Peyer's patch (tissue), 4 donors: ENCODE measurements around the gene ATP11B. TPM values are rescaled to one million over a fixed set of nuclear protein-coding genes. Genes with fewer than 3 reads are reported as not detected.

Experiments
- DNase-seq, 3 donors: peaks; one replicate each; pipeline ENCODE4 v3.0.0-alpha.2; 2017 to 2019
- H3K27ac ChIP-seq, 4 donors: fragments of 200-600 bp; sonication (generic); one replicate each; pipeline ENCODE4 v1.5.1; 2016 to 2019
- H3K27me3 ChIP-seq, 2 donors: fragments of 200-600 bp; sonication (generic); one replicate each; pipeline ENCODE4 v1.5.1; 2019
- H3K36me3 ChIP-seq, 3 donors: fragments of 200-600 bp; sonication (generic); one replicate each; pipeline ENCODE4 v1.5.1; 2016 to 2019
- H3K4me1 ChIP-seq, 4 donors: fragments of 200-600 bp; sonication (generic); one replicate each; pipeline ENCODE4 v1.5.1; 2016 to 2019
- H3K4me3 ChIP-seq, 4 donors: fragments of 200-600 bp; sonication (generic); 1 replicate in 3 of 4; 2 replicates in 1 of 4; pipeline ENCODE4 v1.5.1; 2016 to 2019; ENCODE audit warnings: mild to moderate bottlenecking in 1 of 4
- H3K9me3 ChIP-seq, 4 donors: fragments of 200-600 bp; sonication (generic); one replicate each; pipeline ENCODE4 v1.5.1; 2016 to 2019; ENCODE audit warnings: mild to moderate bottlenecking in 1 of 4
- POLR2A ChIP-seq, 2 donors: fragments of 450-650 bp; IDR thresholded peaks; one replicate each; pipeline ENCODE4 v1.5.1; 2017; ENCODE audit warnings: antibody characterized with exemption in 2 of 2, mild to moderate bottlenecking in 2 of 2, moderate library complexity in 2 of 2
- total RNA-seq, 4 donors: library from RNA; depleted of rRNA; stranded (reverse); fragments of >200 nt; gene quantifications; one replicate each; pipeline ENCODE4 v1.1.0, GENCODE V29; 2016
- TF ChIP-seq, protein P1 (sequence below), 6 experiments: fragments of 450-650 bp in 4 of 6; fragments of 200-600 bp in 2 of 6; sonication (generic) in 1 of 6; IDR thresholded peaks; one replicate each; pipeline ENCODE4 v1.5.1; 2017 to 2019; ENCODE audit warnings: antibody characterized with exemption in 6 of 6, mild to moderate bottlenecking in 3 of 6, moderate library complexity in 1 of 6

ATP11B gene
- total RNA-seq, 4 donors from 2014 or later: 93.3 to 145 (median 116) TPM

GRCh38 chr3:182936239-182936917, 143.1 kb downstream of the ATP11B start:
- H3K27me3 ChIP-seq: no peaks in the 10 kb centered on the region
- no peak for DNase-seq
- H3K36me3 ChIP-seq: peaks cover 0 to 5% (median 0%) of the 10 kb centered on the region in 3 donors
- no peak overlapping the region for H3K27ac ChIP-seq
- TF ChIP-seq, protein P1, sequence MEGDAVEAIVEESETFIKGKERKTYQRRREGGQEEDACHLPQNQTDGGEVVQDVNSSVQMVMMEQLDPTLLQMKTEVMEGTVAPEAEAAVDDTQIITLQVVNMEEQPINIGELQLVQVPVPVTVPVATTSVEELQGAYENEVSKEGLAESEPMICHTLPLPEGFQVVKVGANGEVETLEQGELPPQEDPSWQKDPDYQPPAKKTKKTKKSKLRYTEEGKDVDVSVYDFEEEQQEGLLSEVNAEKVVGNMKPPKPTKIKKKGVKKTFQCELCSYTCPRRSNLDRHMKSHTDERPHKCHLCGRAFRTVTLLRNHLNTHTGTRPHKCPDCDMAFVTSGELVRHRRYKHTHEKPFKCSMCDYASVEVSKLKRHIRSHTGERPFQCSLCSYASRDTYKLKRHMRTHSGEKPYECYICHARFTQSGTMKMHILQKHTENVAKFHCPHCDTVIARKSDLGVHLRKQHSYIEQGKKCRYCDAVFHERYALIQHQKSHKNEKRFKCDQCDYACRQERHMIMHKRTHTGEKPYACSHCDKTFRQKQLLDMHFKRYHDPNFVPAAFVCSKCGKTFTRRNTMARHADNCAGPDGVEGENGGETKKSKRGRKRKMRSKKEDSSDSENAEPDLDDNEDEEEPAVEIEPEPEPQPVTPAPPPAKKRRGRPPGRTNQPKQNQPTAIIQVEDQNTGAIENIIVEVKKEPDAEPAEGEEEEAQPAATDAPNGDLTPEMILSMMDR (IDR thresholded peaks at IDR 0.05): no peak
- no peak for TF ChIP-seq POLR2A (IDR thresholded peaks at IDR 0.05)
- H3K9me3 ChIP-seq: no peaks in the 10 kb centered on the region
- no peak overlapping the region for H3K4me3 ChIP-seq
- H3K4me1 ChIP-seq: no peaks in the 10 kb centered on the region

DNA sequence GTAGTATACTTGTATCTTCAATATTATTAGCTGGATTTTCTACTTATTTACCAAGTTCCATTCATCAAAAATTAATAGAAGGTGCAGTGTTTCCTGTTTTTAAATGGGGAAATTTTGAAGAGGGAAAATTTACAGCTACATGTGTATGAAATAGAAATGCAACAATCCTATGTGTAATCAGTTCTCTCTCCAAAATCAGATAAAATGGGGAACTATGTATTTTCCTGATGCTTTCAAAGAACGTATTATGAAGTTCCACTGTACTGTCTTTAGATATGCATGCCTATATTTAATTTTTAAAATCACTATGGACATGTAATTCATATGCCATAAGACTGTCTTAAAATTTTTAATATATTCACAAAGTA, 143.6 kb downstream of the ATP11B start:
- Histone ChIP-seq H3K27ac (no peak overlapping the region), H3K27me3 (no peaks in the 10 kb centered on the region), H3K9me3 (no peaks in the 10 kb centered on the region), H3K36me3 (peaks cover 0 to 5% (median 0%) of the 10 kb centered on the region in 3 donors), H3K4me3 (no peak overlapping the region), H3K4me1 (no peaks in the 10 kb centered on the region)
- no peak for TF ChIP-seq POLR2A (IDR thresholded peaks at IDR 0.05)
- TF ChIP-seq, protein P1 (IDR thresholded peaks at IDR 0.05): no peak
- no peak for DNase-seq

GRCh38 chr3:182937293-182938051, 144.2 kb downstream of the ATP11B start:
- no peaks in the 10 kb centered on the region for H3K9me3 ChIP-seq
- TF ChIP-seq POLR2A (IDR thresholded peaks at IDR 0.05): no peak
- TF ChIP-seq, protein P1 (IDR thresholded peaks at IDR 0.05): no peak
- H3K27me3 ChIP-seq: no peaks in the 10 kb centered on the region
- peaks cover 0 to 5% (median 0%) of the 10 kb centered on the region in 3 donors for H3K36me3 ChIP-seq
- H3K4me1 ChIP-seq: no peaks in the 10 kb centered on the region
- DNase-seq: no peak
- H3K27ac ChIP-seq: no peak overlapping the region
- no peak overlapping the region for H3K4me3 ChIP-seq

DNA sequence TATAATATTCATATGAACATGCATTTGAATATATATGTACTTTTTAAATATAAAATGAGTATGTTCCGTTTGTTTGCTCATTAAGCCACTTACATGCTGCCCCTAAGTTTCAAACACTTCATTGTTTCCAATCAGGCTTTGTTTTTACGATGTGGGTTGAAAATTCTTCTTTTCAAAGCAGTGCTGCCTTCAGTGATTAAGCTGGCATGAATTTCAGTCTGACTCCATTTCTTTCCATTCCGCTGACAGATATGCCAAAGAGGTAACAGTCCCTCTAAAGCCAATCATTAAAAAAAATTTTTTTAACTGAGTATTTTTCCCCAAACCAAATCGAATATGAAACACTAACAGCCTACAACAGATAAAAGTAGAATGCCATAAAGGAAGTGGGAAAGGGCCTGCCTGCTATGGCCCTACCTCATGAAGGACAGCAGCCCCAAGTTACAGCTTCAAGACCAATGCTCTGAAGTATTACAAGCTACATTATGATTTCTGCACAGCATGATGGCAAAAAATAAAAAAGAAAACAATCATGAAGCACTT, 147.0 kb downstream of the ATP11B start:
- Histone ChIP-seq H3K27me3 (no peaks in the 10 kb centered on the region), H3K9me3 (no peaks in the 10 kb centered on the region), H3K4me1 (no peaks in the 10 kb centered on the region), H3K27ac (no peak overlapping the region), H3K36me3 (peaks cover 0 to 15% (median 0%) of the 10 kb centered on the region in 3 donors), H3K4me3 (no peak overlapping the region)
- DNase-seq: no peak
- TF ChIP-seq, protein P1 (IDR thresholded peaks at IDR 0.05): no peak
- TF ChIP-seq POLR2A (IDR thresholded peaks at IDR 0.05): no peak

GRCh38 chr3:182941719-182942118, 148.4 kb downstream of the ATP11B start:
- Histone ChIP-seq H3K36me3 (peaks cover 0 to 28% (median 0%) of the 10 kb centered on the region in 3 donors), H3K27ac (no peak overlapping the region), H3K27me3 (no peaks in the 10 kb centered on the region), H3K4me3 (no peak overlapping the region), H3K9me3 (no peaks in the 10 kb centered on the region), H3K4me1 (no peaks in the 10 kb centered on the region)
- no peak for TF ChIP-seq POLR2A (IDR thresholded peaks at IDR 0.05)
- TF ChIP-seq, protein P1 (IDR thresholded peaks at IDR 0.05): no peak
- DNase-seq: no peak
